HCT116 (cell line): Measurements from ENCODE around the gene PARVA. TPM values are rescaled to one million over a fixed set of nuclear protein-coding genes. Genes with fewer than 3 reads are reported as not detected.

Experiments
- ATAC-seq: fragments of 200-7000 bp; cut with Tn5 transposase; 2 replicates; pipeline ENCODE4 v1.9.1; 2020; ENCODE audit warnings: mild to moderate bottlenecking, moderate library complexity
- BruUV-seq: library from RNA; stranded (reverse); fragments of 400-500 nt; replicated peaks from 2 replicates; lab custom pipeline; 2021; lab: Mats Ljungman, UMichigan
- CTCF ChIA-PET: fragments of 300-600 bp; sonication (Branson Sonifier 250); formaldehyde crosslinking; loops from one replicate; lab custom pipeline; 2021; ENCODE audit warnings: antibody characterized with exemption; lab: Charles Lee
- POLR2A ChIA-PET: fragments of 300-600, 350-600 bp; sonication (Branson Sonifier 250); formaldehyde crosslinking; loops from one replicate; lab custom pipeline; 2021; ENCODE audit warnings: antibody characterized with exemption; lab: Charles Lee
- RAD21 ChIA-PET, 2 experiments: fragments of 300-600 bp; sonication (Branson Sonifier 250); formaldehyde crosslinking; loops; one replicate each; lab custom pipeline; 2023; ENCODE audit warnings: low total read pairs in 2 of 2; ENCODE audit not compliant: uncharacterized antibody in 2 of 2, unreplicated experiment in 2 of 2, low non-redundant PET in 1 of 2; lab: Charles Lee
- DNase-seq: peaks from one replicate; pipeline ENCODE4 v3.0.0-alpha.2; 2010; ENCODE audit warnings: low read depth, low spot score
- H2AFZ ChIP-seq: fragments of 200-600 bp; shearing (Covaris generic), sonication (generic); 2 replicates; pipeline ENCODE4 v1.6.1; 2017; ENCODE audit warnings: low read depth, mixed run types, mixed read lengths, antibody characterized with exemption, low read length; ENCODE audit not compliant: poor library complexity, severe bottlenecking
- H3K27ac ChIP-seq: 2 replicates; pipeline ENCODE4 v1.5.1; 2012; ENCODE audit warnings: low read depth, low read length
- H3K27me3 ChIP-seq: fragments of 200-600 bp; sonication (generic); 2 replicates; pipeline ENCODE4 v1.6.1; 2016; ENCODE audit warnings: mixed run types, low read length, mixed read lengths; ENCODE audit not compliant: insufficient read depth
- H3K36me3 ChIP-seq, 2 experiments: fragments of 200-500 bp in 1 of 2; fragments of 200-600 bp in 1 of 2; sonication (Bioruptor generic) in 1 of 2; sonication (generic) in 1 of 2; 2 replicates each; pipeline versions ENCODE4 v1.5.1 to v1.6.1; 2014 to 2016; ENCODE audit warnings: low read length in 2 of 2, inconsistent platforms in 1 of 2, mixed read lengths in 1 of 2, mixed run types in 1 of 2; ENCODE audit not compliant: insufficient read depth in 2 of 2, control insufficient read depth in 1 of 2
- H3K4me1 ChIP-seq, 2 experiments: fragments of 200-600 bp in 1 of 2; sonication (generic) in 1 of 2; 2 replicates each; pipeline versions ENCODE4 v1.5.1 to v1.6.1; 2012 to 2017; ENCODE audit warnings: low read length in 2 of 2, inconsistent platforms in 1 of 2, mild to moderate bottlenecking in 1 of 2, mixed read lengths in 1 of 2, mixed run types in 1 of 2, moderate library complexity in 1 of 2; ENCODE audit not compliant: insufficient read depth in 2 of 2, control insufficient read depth in 1 of 2
- H3K4me2 ChIP-seq: fragments of 200-600 bp; sonication (generic); 2 replicates; pipeline ENCODE4 v1.6.1; 2017; ENCODE audit warnings: mixed run types, low read length, mixed read lengths
- H3K4me3 ChIP-seq, 2 experiments: fragments of 200-600 bp in 1 of 2; sonication (generic) in 1 of 2; replicated peaks in 1 of 2; 2 replicates each; pipeline ENCODE4 v1.5.1; 2011 to 2016; ENCODE audit warnings: low read length in 2 of 2, control low read depth in 1 of 2, low read depth in 1 of 2, mild to moderate bottlenecking in 1 of 2, mixed read lengths in 1 of 2, mixed run types in 1 of 2
- H3K79me2 ChIP-seq: fragments of 200-600 bp; sonication (generic); 2 replicates; pipeline ENCODE4 v1.6.1; 2017; ENCODE audit warnings: mild to moderate bottlenecking, mixed run types, low read length, moderate library complexity, mixed read lengths; ENCODE audit not compliant: insufficient read depth
- H3K9ac ChIP-seq: fragments of 200-600 bp; sonication (generic); 2 replicates; pipeline ENCODE4 v1.6.1; 2016; ENCODE audit warnings: low read length, mixed read lengths
- H3K9me2 ChIP-seq: fragments of 200-600 bp; sonication (generic), shearing (Covaris generic); 2 replicates; pipeline ENCODE4 v1.6.1; 2017; ENCODE audit warnings: mixed run types, mild to moderate bottlenecking, moderate library complexity; ENCODE audit not compliant: insufficient read depth
- H3K9me3 ChIP-seq, 2 experiments: fragments of 200-500 bp in 1 of 2; fragments of 200-600 bp in 1 of 2; sonication (Bioruptor generic) in 1 of 2; sonication (generic) in 1 of 2; 2 replicates each; pipeline ENCODE4 v1.6.1; 2014 to 2017; ENCODE audit warnings: low read length in 2 of 2, mixed read lengths in 2 of 2, inconsistent platforms in 1 of 2, low read depth in 1 of 2, mild to moderate bottlenecking in 1 of 2, mixed run types in 1 of 2, moderate library complexity in 1 of 2; ENCODE audit not compliant: control insufficient read depth in 1 of 2, insufficient read depth in 1 of 2
- H4K20me1 ChIP-seq: fragments of 200-600 bp; sonication (generic), shearing (Covaris generic); 2 replicates; pipeline ENCODE4 v1.6.1; 2017; ENCODE audit warnings: mixed run types, mild to moderate bottlenecking, moderate library complexity; ENCODE audit not compliant: insufficient read depth
- CEBPB ChIP-seq: IDR thresholded peaks from 2 replicates; pipeline ENCODE4 v1.6.1; 2012; ENCODE audit warnings: low read depth
- EGR1 ChIP-seq: IDR thresholded peaks from 2 replicates; pipeline ENCODE4 v1.6.1; 2012; ENCODE audit warnings: low read depth
- ELF1 ChIP-seq: IDR thresholded peaks from 2 replicates; pipeline ENCODE4 v1.6.1; 2012; ENCODE audit warnings: low read depth, borderline replicate concordance
- EZH2 ChIP-seq: fragments of 200-600 bp; sonication (generic); IDR thresholded peaks from 2 replicates; pipeline ENCODE4 v1.6.1; 2017; ENCODE audit warnings: antibody characterized with exemption, mixed run types
- EZH2phosphoT487 ChIP-seq: fragments of 200-600 bp; IDR thresholded peaks from 2 replicates; pipeline ENCODE4 v1.6.1; 2018; ENCODE audit warnings: antibody characterized with exemption, borderline replicate concordance
- FOSL1 ChIP-seq: IDR thresholded peaks from 2 replicates; pipeline ENCODE4 v1.6.1; 2012; ENCODE audit warnings: low read depth
- JUND ChIP-seq: IDR thresholded peaks from 2 replicates; pipeline ENCODE4 v1.6.1; 2012
- POLR2A ChIP-seq: IDR thresholded peaks from 2 replicates; pipeline ENCODE4 v1.7.0; 2011; ENCODE audit warnings: borderline replicate concordance; ENCODE audit not compliant: insufficient read depth, insufficient read length; ENCODE audit errors: extremely low read depth
- POLR2AphosphoS5 ChIP-seq: IDR thresholded peaks from 2 replicates; pipeline ENCODE4 v1.6.1; 2011; ENCODE audit warnings: mild to moderate bottlenecking, low read depth, low read length, moderate library complexity
- RAD21 ChIP-seq: IDR thresholded peaks from 2 replicates; pipeline ENCODE4 v1.6.1; 2012; ENCODE audit warnings: low read depth, mild to moderate bottlenecking
- REST ChIP-seq: IDR thresholded peaks from 2 replicates; pipeline ENCODE4 v1.6.1; 2012; ENCODE audit warnings: low read depth
- SIN3A ChIP-seq: IDR thresholded peaks from 2 replicates; pipeline ENCODE4 v1.6.1; 2012; ENCODE audit warnings: low read depth
- SP1 ChIP-seq: IDR thresholded peaks from 2 replicates; pipeline ENCODE4 v1.6.1; 2012; ENCODE audit warnings: low read depth
- TCF7L2 ChIP-seq: IDR thresholded peaks from 2 replicates; pipeline ENCODE4 v1.7.0; 2011; ENCODE audit warnings: borderline replicate concordance, inconsistent platforms; ENCODE audit not compliant: insufficient read depth, insufficient read length; ENCODE audit errors: extremely low read depth
- YY1 ChIP-seq: IDR thresholded peaks from 2 replicates; pipeline ENCODE4 v1.6.1; 2011; ENCODE audit warnings: low read length, low read depth, moderate library complexity, mild to moderate bottlenecking; ENCODE audit not compliant: insufficient replicate concordance; ENCODE audit errors: extremely low read depth
- ZNF274 ChIP-seq: fragments of 200-500 bp; sonication (Bioruptor generic); IDR thresholded peaks from 2 replicates; pipeline ENCODE4 v1.6.1; 2014; ENCODE audit warnings: mild to moderate bottlenecking, low read depth, low read length, inconsistent platforms
- intact Hi-C: fragments of 100-400 bp; cut with micrococcal nuclease; formaldehyde crosslinking; loops from 2 replicates; pipeline ENCODE4 v1.10.0; 2022
- total RNA-seq: library from RNA; stranded (reverse); gene quantifications from one replicate; pipeline ENCODE4 v1.2.1, GENCODE V29; 2021; ENCODE audit not compliant: unreplicated experiment
- TF ChIP-seq, protein P1 (sequence below): IDR thresholded peaks from 2 replicates; pipeline ENCODE4 v1.6.1; 2011; ENCODE audit warnings: mild to moderate bottlenecking, low read length, moderate library complexity; ENCODE audit not compliant: insufficient replicate concordance; ENCODE audit errors: extremely low read depth
- TF ChIP-seq, protein P2 (sequence below): IDR thresholded peaks from 2 replicates; pipeline ENCODE4 v1.6.1; 2012

Gene PARVA
- total RNA-seq, 1 experiment from 2014 or later = 18.4 TPM

- RAD21 ChIA-PET = no interaction called here
- Histone ChIP-seq H3K9ac (no peak overlapping the region), H3K36me3 (no peaks in the 10 kb centered on the region), H2AFZ (no peak overlapping the region), H3K9me3 (no peaks in the 10 kb centered on the region), H4K20me1 (no peaks in the 10 kb centered on the region), H3K4me1 (peaks cover 4 to 6% of the 10 kb centered on the region in 2 experiments; a peak in 2 of 4 replicates), H3K79me2 (no peaks in the 10 kb centered on the region), H3K4me2 (no peak overlapping the region), H3K4me3 (no peak overlapping the region), H3K9me2 (no peaks in the 10 kb centered on the region), H3K27me3 (no peaks in the 10 kb centered on the region), H3K27ac (no peak overlapping the region)
- DNase-seq = no peak
- CTCF ChIA-PET = no interaction called here
- POLR2A ChIA-PET = no interaction called here
- ATAC-seq = no peak
- BruUV-seq = no TSS peak
- intact Hi-C loops = no loop called here
- TF ChIP-seq YY1 (no peak), POLR2A (no peak), JUND (no peak), REST (no peak), ELF1 (no peak), POLR2AphosphoS5 (no peak), RAD21 (no peak), EZH2phosphoT487 (no peak), EGR1 (no peak), SIN3A (no peak), FOSL1 (no peak), ZNF274 (no peak), EZH2 (no peak), SP1 (no peak), CEBPB (no peak), TCF7L2 (no peak)
- TF ChIP-seq, protein P1, sequence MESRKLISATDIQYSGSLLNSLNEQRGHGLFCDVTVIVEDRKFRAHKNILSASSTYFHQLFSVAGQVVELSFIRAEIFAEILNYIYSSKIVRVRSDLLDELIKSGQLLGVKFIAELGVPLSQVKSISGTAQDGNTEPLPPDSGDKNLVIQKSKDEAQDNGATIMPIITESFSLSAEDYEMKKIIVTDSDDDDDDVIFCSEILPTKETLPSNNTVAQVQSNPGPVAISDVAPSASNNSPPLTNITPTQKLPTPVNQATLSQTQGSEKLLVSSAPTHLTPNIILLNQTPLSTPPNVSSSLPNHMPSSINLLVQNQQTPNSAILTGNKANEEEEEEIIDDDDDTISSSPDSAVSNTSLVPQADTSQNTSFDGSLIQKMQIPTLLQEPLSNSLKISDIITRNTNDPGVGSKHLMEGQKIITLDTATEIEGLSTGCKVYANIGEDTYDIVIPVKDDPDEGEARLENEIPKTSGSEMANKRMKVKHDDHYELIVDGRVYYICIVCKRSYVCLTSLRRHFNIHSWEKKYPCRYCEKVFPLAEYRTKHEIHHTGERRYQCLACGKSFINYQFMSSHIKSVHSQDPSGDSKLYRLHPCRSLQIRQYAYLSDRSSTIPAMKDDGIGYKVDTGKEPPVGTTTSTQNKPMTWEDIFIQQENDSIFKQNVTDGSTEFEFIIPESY = no peak
- TF ChIP-seq, protein P2, sequence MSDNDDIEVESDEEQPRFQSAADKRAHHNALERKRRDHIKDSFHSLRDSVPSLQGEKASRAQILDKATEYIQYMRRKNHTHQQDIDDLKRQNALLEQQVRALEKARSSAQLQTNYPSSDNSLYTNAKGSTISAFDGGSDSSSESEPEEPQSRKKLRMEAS = no peak
Measured at GRCh38 chr11:12403997-12404350, 26.6 kb downstream of the PARVA start.
